Measurements from ENCODE around the gene PXDC1.

DNA sequence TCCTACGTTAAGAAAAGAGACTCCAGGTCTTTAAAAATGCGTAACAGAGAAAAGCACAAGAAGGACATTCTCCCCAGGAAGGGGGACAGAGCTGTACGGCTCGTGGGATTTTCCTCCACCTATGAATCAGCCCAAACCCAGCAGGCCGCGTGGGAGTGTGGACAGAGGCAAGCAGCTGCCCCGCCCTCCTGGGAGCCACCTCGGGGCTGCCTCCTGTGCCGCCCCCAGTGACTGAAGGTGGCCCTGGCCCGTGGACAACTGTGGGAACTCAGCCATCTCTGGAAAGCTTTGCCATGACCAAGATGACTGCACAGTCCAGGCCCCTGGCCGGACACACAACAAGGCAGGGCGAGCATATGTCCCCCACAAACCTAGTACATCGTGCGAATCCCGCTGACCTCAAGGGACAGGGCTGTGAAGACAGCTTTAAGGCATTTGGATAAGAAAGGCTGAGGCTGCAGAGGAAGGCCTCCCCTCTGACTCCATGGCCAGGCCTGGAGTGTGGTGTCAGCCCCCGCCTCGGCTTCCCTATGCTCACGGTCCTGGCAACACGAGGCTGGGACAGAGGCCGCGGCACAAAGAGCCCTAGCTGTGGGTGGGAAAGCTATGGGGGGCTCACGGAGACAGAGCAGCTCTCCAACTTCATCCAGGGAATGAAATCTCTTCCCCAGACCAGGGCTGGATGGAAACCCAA, 26.9 kb downstream of the PXDC1 start:
- TF ChIP-seq POLR2AphosphoS5 (IDR thresholded peaks at IDR 0.05) (no peak), POLR2A (IDR thresholded peaks at IDR 0.05) (no peak), EP300 (IDR thresholded peaks at IDR 0.05) (no peak)
- TF ChIP-seq, protein P1, sequence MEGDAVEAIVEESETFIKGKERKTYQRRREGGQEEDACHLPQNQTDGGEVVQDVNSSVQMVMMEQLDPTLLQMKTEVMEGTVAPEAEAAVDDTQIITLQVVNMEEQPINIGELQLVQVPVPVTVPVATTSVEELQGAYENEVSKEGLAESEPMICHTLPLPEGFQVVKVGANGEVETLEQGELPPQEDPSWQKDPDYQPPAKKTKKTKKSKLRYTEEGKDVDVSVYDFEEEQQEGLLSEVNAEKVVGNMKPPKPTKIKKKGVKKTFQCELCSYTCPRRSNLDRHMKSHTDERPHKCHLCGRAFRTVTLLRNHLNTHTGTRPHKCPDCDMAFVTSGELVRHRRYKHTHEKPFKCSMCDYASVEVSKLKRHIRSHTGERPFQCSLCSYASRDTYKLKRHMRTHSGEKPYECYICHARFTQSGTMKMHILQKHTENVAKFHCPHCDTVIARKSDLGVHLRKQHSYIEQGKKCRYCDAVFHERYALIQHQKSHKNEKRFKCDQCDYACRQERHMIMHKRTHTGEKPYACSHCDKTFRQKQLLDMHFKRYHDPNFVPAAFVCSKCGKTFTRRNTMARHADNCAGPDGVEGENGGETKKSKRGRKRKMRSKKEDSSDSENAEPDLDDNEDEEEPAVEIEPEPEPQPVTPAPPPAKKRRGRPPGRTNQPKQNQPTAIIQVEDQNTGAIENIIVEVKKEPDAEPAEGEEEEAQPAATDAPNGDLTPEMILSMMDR (IDR thresholded peaks at IDR 0.05), result no peak
